GM19397 (cell line): ENCODE data around the gene RFTN1.

Experiments
- ATAC-seq: cut with Tn5 transposase; IDR thresholded peaks from one replicate; pipeline ENCODE4 v1.9.1; 2021; ENCODE audit warnings: mild to moderate bottlenecking, moderate library complexity; ENCODE audit not compliant: unreplicated experiment

RFTN1 gene

DNA sequence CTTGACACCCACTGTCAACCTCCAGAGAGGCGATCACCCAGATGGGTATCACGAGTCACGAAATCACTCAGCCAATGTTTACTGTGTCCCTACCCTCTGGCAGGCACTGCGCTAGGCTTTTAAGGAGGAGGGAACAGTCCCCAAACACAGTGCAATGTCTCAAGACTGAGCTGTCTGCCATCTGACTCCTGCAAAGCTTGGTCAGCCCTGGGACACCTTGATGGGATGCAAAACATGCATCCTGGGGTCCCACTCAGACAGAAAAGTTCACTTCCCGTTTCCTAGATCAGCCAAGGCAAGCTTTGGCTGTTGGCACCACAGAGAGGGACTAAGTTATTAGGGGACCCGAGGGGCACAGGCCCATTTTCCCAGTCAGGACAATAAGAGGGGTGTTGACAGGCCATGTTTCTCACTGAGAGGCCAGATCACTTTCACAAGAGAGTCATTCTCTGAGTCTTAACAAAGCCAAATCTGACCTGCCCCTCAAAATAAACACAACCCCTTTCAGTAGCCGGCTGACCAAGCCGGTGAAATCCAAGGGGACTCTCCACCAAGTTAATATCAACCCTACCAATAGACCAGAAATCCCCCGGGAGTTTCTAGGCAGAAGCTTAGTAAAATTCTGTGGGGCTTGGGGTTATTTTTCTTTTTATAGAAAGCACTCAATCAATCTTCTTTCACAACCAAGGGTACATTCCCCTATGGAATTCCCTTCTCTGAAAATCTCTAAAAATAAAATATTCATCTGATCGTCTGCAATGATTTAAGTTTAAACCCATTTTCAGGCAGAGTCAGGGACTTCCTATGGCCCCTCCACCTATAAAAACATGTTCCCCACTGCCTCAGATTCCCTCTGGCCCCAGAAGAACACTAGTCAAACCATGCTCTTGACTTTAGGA, 3.5 kb downstream of the RFTN1 start:
- peak; percentile 23 for ATAC-seq

DNA sequence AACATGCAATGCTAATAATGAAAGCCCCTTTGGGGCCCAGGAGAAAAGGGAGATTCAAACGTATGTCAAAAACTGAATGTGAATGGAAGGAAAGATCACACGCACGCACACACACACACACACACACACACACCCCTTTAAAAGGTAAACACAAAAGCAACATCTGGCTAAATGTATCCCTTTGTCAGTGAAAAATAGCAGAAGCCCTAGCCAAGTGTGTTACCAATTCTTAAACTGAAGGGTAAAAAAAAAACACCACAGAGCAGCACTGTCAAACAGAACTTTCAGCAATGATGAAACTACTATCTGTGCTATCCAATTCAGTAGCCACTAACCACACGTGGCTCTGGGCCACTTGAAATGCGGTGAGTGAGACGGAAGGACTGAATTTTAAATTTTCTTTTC, 4.9 kb downstream of the RFTN1 start:
- ATAC-seq, result no peak

GRCh38 chr3:16508243-16508578, 5.3 kb downstream of the RFTN1 start:
- no peak for ATAC-seq

- ATAC-seq, result no peak
Observed at GRCh38 chr3:16507578-16508242, 5.8 kb downstream of the RFTN1 start.

GRCh38 chr3:16506884-16507577, 6.5 kb downstream of the RFTN1 start:
- no peak for ATAC-seq

- ATAC-seq, result no peak
Observed at GRCh38 chr3:16506451-16506850, 7.0 kb downstream of the RFTN1 start.

- no peak for ATAC-seq
Observed at GRCh38 chr3:16504692-16505091, 8.8 kb downstream of the RFTN1 start.

- ATAC-seq, result peak; percentile 71
Observed at GRCh38 chr3:16504242-16504641, 9.3 kb downstream of the RFTN1 start.

DNA sequence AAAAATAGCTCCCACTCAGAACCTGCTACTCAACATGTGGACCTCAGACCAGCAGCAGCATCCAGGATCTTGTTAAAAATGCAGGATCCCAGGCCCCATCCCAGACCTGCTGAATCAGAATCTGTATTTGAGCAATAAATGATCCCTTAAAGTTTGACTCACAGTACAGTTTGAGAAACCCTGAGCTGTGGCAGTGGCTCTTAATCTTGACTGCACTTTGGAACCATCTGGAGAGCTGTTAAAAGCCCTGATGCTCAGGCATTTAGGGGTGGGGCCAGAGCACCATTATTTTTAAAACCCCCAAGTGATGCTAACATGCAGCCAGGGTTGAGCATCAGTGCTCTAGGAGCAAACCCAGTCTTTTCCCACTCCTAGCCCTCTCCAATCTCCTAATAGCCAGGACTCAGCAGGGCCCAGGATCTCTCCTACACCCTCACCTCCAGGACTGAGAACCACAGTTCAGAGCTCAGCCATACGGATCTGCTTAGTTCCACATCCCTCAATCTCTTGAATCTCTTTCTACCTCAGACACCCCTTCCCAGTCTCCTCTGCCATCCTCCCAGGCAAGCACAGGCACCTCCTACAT, 10.2 kb downstream of the RFTN1 start:
- no peak for ATAC-seq

- no peak for ATAC-seq
Observed at GRCh38 chr3:16502347-16502908, 11.1 kb downstream of the RFTN1 start.

DNA sequence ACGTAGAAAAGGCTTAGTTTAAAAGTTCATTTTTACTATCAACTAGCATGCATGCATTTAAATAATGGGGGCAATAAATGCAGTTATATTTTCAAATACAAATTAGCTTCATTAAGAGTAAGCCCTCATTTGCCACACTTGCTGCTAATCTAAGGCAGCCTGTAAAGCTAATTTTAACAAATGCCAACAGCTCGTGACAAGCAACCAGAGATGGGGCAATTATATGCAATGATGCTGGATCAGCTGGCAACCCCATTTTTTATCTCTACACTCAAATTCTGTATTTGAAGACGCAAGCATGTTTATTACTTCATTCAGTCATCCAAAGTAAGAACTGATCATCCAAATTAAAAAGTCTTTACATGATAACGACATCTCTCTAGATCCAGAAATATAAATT, 12.1 kb downstream of the RFTN1 start:
- ATAC-seq, result no peak

DNA sequence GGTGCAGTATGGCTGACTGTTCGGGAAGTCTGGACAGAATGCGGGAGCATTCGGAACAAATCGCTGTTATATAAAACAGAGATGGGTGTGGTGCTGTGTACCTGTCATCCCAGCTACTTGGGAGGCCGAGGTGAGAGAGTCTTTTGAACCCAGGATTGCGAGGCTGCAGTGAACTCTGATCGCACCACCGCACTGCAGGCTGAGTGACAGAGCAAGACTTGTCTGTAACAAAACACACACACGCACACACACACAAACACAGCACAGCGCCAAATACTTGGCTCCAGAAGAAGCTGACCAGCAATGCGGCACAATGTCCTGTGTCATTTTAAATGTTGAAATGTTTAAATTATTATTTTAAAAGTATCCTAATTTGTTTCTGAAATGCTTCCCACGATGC, 12.6 kb downstream of the RFTN1 start:
- ATAC-seq, result no peak

GRCh38 chr3:16500093-16500492, 13.4 kb downstream of the RFTN1 start:
- no peak for ATAC-seq

- no peak for ATAC-seq
Observed at GRCh38 chr3:16499351-16499750, 14.1 kb downstream of the RFTN1 start.

DNA sequence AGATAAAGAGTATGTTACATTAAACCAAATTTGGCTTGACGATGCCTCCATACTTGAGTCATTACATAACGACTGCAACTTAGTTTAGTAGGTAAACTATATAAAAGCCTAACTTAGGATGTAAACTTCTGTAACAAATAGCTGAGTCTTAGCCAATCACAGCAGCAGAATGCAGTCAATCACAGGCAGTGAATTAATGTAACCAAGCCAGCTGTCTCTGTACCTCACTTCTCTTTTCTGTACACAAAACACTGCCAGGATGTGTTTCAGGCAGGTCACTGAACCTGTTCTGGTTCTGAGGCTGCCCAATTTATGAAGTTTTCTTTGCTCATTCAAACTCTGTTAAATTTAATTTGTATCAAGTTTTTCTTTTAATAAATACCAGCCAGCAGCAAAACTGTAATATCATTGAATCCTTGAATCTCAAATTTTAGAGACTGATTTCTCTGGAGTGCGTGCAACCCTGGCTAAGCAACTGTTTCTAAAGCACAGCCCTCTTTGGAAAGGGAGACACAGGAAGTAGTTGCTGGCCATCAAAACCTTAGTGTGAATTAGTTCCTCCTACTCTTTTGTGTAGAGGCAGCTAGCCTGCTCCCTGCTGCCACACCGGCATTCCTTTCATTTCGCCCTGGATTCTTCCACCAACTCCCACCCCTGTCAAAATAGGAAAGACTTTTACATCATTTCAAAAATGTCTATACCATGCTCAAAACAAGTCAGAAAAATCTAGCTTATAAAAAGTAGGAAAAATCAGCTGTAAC, 15.2 kb downstream of the RFTN1 start:
- ATAC-seq, result no peak

DNA sequence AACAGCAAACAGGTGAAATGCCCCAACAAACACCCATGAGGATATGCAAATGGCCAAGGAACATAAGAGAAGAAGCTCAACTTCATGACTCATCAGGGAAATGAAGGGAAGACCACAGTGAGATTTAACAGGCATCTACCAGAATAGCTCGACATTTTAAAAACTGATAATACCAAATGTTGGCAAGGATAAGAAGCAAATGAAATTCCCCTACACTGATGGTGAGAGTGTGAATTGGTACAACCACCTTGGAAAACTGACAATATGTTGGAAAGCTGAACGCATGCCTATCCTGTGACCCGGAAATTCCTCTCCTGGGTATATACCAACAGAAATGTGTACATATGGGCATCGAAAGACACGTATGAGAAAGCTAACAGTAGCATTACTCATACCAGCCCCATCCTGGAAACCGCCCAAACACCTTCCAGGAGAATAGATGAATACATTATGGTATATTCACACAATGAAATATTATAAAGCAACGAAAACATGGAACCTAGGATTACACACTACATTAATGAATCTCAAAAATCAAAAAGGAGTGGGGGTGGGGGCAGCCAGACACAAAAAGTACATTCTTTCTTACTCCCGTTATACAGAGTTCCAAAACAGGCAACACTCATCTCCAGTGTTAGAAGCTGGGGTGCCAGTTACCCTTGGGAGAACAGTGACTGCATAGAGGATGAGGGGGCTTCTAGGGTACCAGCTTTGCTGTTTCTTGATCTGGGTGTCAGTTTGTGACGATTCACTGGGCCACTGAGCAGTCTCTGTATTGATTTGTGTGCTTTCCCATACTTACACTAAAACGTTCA, 16.9 kb downstream of the RFTN1 start:
- peak; percentile 49 for ATAC-seq

GRCh38 chr3:16496008-16496407, 17.5 kb downstream of the RFTN1 start:
- peak; percentile 18 for ATAC-seq

DNA sequence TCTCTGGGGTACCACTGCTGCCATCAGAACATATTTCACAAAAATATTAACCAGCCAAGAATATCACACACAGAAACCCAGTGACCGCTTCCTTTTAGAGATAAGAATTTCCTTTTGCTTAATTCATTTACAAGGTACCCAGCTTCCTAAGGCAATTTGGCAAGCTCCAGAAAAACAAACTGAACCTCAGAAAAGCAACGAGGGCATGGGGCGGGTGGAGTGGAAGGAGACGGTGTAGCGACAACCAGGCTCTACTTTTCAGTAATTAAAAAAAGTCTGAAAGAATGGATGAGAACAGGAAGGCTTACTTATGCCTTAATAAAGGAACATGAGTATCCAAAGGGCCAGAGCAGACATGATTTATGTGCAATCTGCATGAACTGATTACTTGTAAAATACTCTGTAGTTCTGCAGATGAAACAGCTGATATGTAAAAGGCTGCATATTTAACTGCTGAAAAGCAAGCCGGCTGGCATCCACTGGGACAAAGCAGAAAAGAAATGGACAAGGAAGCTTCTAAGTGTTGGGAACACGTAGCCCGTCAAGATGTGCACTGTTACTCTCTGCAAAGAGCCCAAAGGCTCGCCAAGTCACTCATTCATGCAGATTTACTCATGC, 18.6 kb downstream of the RFTN1 start:
- no peak for ATAC-seq

DNA sequence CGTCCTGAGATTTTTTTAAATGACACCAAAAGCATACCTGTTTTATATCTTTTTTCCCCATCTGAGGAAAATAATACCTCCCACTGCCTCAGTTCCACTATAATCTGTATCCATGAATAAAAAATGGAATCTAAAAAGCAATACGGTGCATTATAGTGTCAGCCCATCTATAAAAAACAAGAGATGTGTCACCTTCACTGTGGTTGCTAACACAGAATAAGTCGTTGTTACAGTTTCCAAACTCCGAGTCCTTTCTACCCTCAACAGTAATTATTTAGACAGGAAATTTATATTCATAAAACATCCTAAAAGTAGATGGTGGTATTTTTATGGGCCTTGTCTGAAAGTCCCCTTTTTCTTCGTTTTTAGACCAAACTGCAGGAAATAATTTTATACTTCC, 19.4 kb downstream of the RFTN1 start:
- ATAC-seq, result no peak
